Astrocyte (in vitro differentiated cells and primary cell): ENCODE data around the gene EBPL.

Experiments
- CTCF ChIP-seq: IDR thresholded peaks from 2 replicates; pipeline ENCODE4 v1.5.1; 2011; ENCODE audit warnings: low read depth, mild to moderate bottlenecking, inconsistent platforms, low read length, moderate library complexity; ENCODE audit not compliant: insufficient read depth
- EZH2 ChIP-seq: IDR thresholded peaks from 2 replicates; pipeline ENCODE4 v1.6.1; 2012; ENCODE audit warnings: mild to moderate bottlenecking, low read length, inconsistent platforms; ENCODE audit not compliant: insufficient read depth

- no peak for TF ChIP-seq CTCF
- TF ChIP-seq EZH2: no peak
Measured at GRCh38 chr13:49649963-49650312, 41.3 kb downstream of the EBPL start.
